ENCODE results near the gene RNF166. TPM values are rescaled to one million over a fixed set of nuclear protein-coding genes. Genes with fewer than 3 reads are reported as not detected.

RNF166 gene
- total and polyA plus RNA-seq, 4 donors, result 6.5 to 9.1 (median 7.6) TPM

GRCh38 chr16:88699180-88699579 lies 7.0 kb downstream of the RNF166 start:
- no peak for DNase-seq (ENCODE audit: low spot score)
- Histone ChIP-seq H3K27ac (ENCODE audit: low read depth in 1 of 2, low read length in 2 of 2) (no peak overlapping the region), H3K4me3 (ENCODE audit: low read depth in 1 of 3, low read length in 3 of 3) (no peak overlapping the region), H3K9me3 (ENCODE audit: control insufficient read depth in 4 of 4, low read length in 3 of 4) (no peaks in the 10 kb centered on the region), H3K4me1 (ENCODE audit: control insufficient read depth in 4 of 4, insufficient read depth in 4 of 4, low read length in 3 of 4) (peaks cover 0 to 17% (median 4%) of the 10 kb centered on the region in 4 donors), H3K27me3 (ENCODE audit: control insufficient read depth in 4 of 4, insufficient read depth in 4 of 4, low read length in 3 of 4) (no peaks in the 10 kb centered on the region), H3K36me3 (ENCODE audit: control insufficient read depth in 4 of 4, insufficient read depth in 3 of 4, low read depth in 1 of 4, low read length in 3 of 4) (peaks cover 2 to 15% (median 6%) of the 10 kb centered on the region in 4 donors), H3K9ac (ENCODE audit: low read depth in 1 of 2, low read length in 2 of 2) (no peak overlapping the region)
- TF ChIP-seq REST (IDR thresholded peaks at IDR 0.05), result no peak
- TF ChIP-seq TAF1 (conservative IDR thresholded peaks at IDR 0.05), result no peak
- no peak for TF ChIP-seq FOXA2 (IDR thresholded peaks at IDR 0.05)
- no peak for TF ChIP-seq GABPA (IDR thresholded peaks at IDR 0.05 in 1 of 2, conservative IDR thresholded peaks at IDR 0.05 in 1 of 2)
- TF ChIP-seq SP1 (IDR thresholded peaks at IDR 0.05), result no peak
- no peak for TF ChIP-seq HNF4A (conservative IDR thresholded peaks at IDR 0.05)
- TF ChIP-seq NR2F2 (IDR thresholded peaks at IDR 0.05), result no peak
- no peak for TF ChIP-seq RXRA (IDR thresholded peaks at IDR 0.05)
- no peak for TF ChIP-seq ATF3 (IDR thresholded peaks at IDR 0.05)
- TF ChIP-seq MAX (IDR thresholded peaks at IDR 0.05), result no peak
- no peak for TF ChIP-seq ZBTB33 (IDR thresholded peaks at IDR 0.05)
- WGBS, result 93% methylated on average over 16 of the region's 16 CpGs

- TF ChIP-seq RAD21 (IDR thresholded peaks at IDR 0.05), result no peak
- TF ChIP-seq FOXA1 (IDR thresholded peaks at IDR 0.05), result no peak
- no peak for TF ChIP-seq FOXA2 (IDR thresholded peaks at IDR 0.05)
- no peak for TF ChIP-seq JUND (IDR thresholded peaks at IDR 0.05)
- no peak for TF ChIP-seq GABPA (IDR thresholded peaks at IDR 0.05 in 1 of 2, conservative IDR thresholded peaks at IDR 0.05 in 1 of 2)
- TF ChIP-seq HNF4G (IDR thresholded peaks at IDR 0.05), result no peak
- TF ChIP-seq CTCF (IDR thresholded peaks at IDR 0.05; ENCODE audit: low read depth, low read length, missing input control), result no peak
- TF ChIP-seq HNF4A (conservative IDR thresholded peaks at IDR 0.05), result no peak
- no peak for TF ChIP-seq NR2F2 (IDR thresholded peaks at IDR 0.05)
- TF ChIP-seq YY1 (IDR thresholded peaks at IDR 0.05), result no peak
- H3K9me3 ChIP-seq (ENCODE audit: control insufficient read depth in 4 of 4, low read length in 3 of 4), result no peaks in the 10 kb centered on the region
- no peak overlapping the region for H3K4me3 ChIP-seq (ENCODE audit: low read depth in 1 of 3, low read length in 3 of 3)
- no peak overlapping the region for H3K9ac ChIP-seq (ENCODE audit: low read depth in 1 of 2, low read length in 2 of 2)
- no peak overlapping the region for H3K27ac ChIP-seq (ENCODE audit: low read depth in 1 of 2, low read length in 2 of 2)
- peaks cover 0 to 16% (median 3%) of the 10 kb centered on the region in 4 donors for H3K4me1 ChIP-seq (ENCODE audit: control insufficient read depth in 4 of 4, insufficient read depth in 4 of 4, low read length in 3 of 4)
- peaks cover 2 to 15% (median 6%) of the 10 kb centered on the region in 4 donors for H3K36me3 ChIP-seq (ENCODE audit: control insufficient read depth in 4 of 4, insufficient read depth in 3 of 4, low read depth in 1 of 4, low read length in 3 of 4)
- DNase-seq (ENCODE audit: low spot score), result no peak
- WGBS, result 96% methylated on average over 25 of the region's 25 CpGs
- no peaks in the 10 kb centered on the region for H3K27me3 ChIP-seq (ENCODE audit: control insufficient read depth in 4 of 4, insufficient read depth in 4 of 4, low read length in 3 of 4)
Observed at GRCh38 chr16:88698646-88699045, 7.6 kb downstream of the RNF166 start.
